Measurements from ENCODE around the gene KIAA1217. TPM values are rescaled to one million over a fixed set of nuclear protein-coding genes. Genes with fewer than 3 reads are reported as not detected.

KIAA1217 gene
- total and polyA plus RNA-seq, 3 donors from 2014 or later: 40.0 to 197 (median 134) TPM

GRCh38 chr10:24315211-24315610, 106.3 kb downstream of the KIAA1217 start:
- Histone ChIP-seq H3K27ac (no peak overlapping the region), H3K36me3 (ENCODE audit: low read depth, missing control alignments) (no peaks in the 10 kb centered on the region), H3K4me3 (no peak overlapping the region), H3K9me3 (no peaks in the 10 kb centered on the region), H3K27me3 (no peaks in the 10 kb centered on the region), H3K4me1 (peaks cover 9% of the 10 kb centered on the region)
- 80 to 81% methylated on average over 7 of the region's 7 CpGs for WGBS, 2 donors
- intact Hi-C loops (cut with DNase I; ENCODE audit: low total_unique reads): no loop called here
- DNase-seq: no peak
- TF ChIP-seq CTCF (IDR thresholded peaks at IDR 0.05): no peak
- no peak for TF ChIP-seq POLR2A (IDR thresholded peaks at IDR 0.05)

- 39 to 76% methylated on average over 5 of the region's 5 CpGs for WGBS, 2 donors
- Histone ChIP-seq H3K27ac (no peak overlapping the region), H3K4me3 (no peak overlapping the region), H3K36me3 (ENCODE audit: low read depth, missing control alignments) (no peaks in the 10 kb centered on the region), H3K27me3 (no peaks in the 10 kb centered on the region), H3K9me3 (no peaks in the 10 kb centered on the region), H3K4me1 (peaks cover 9% of the 10 kb centered on the region)
- DNase-seq: no peak
- TF ChIP-seq POLR2A (IDR thresholded peaks at IDR 0.05): no peak
- no peak for TF ChIP-seq CTCF (IDR thresholded peaks at IDR 0.05)
- intact Hi-C loops (cut with DNase I; ENCODE audit: low total_unique reads): no loop called here
Observed at GRCh38 chr10:24318517-24318916, 109.6 kb downstream of the KIAA1217 start.

- intact Hi-C loops (cut with DNase I; ENCODE audit: low total_unique reads): no loop called here
- no peaks in the 10 kb centered on the region for H3K36me3 ChIP-seq (ENCODE audit: low read depth, missing control alignments)
- no peaks in the 10 kb centered on the region for H3K27me3 ChIP-seq
- peaks cover 15% of the 10 kb centered on the region for H3K4me1 ChIP-seq
- TF ChIP-seq POLR2A (IDR thresholded peaks at IDR 0.05) (no peak), CTCF (IDR thresholded peaks at IDR 0.05) (no peak)
- H3K27ac ChIP-seq: no peak overlapping the region
- DNase-seq: no peak
- WGBS, 2 donors: 89 to 92% methylated on average over 2 of the region's 2 CpGs
- H3K9me3 ChIP-seq: no peaks in the 10 kb centered on the region
- no peak overlapping the region for H3K4me3 ChIP-seq
Observed at GRCh38 chr10:24320373-24320772, 111.4 kb downstream of the KIAA1217 start.

- no peaks in the 10 kb centered on the region for H3K9me3 ChIP-seq
- no peaks in the 10 kb centered on the region for H3K27me3 ChIP-seq
- peaks cover 7% of the 10 kb centered on the region for H3K4me1 ChIP-seq
- TF ChIP-seq CTCF (IDR thresholded peaks at IDR 0.05): no peak
- no peak for TF ChIP-seq POLR2A (IDR thresholded peaks at IDR 0.05)
- WGBS, 2 donors: 56 to 59% methylated on average over 3 of the region's 3 CpGs
- no peak for DNase-seq
- H3K27ac ChIP-seq: no peak overlapping the region
- intact Hi-C loops (cut with DNase I; ENCODE audit: low total_unique reads): no loop called here
- H3K36me3 ChIP-seq (ENCODE audit: low read depth, missing control alignments): no peaks in the 10 kb centered on the region
- no peak overlapping the region for H3K4me3 ChIP-seq
Observed at GRCh38 chr10:24324651-24325050, 115.7 kb downstream of the KIAA1217 start.

GRCh38 chr10:24331457-24331856, 122.5 kb downstream of the KIAA1217 start:
- peak; percentile 70 for DNase-seq
- no peak overlapping the region for H3K27ac ChIP-seq
- WGBS, 2 donors: 38 to 45% methylated on average over 5 of the region's 5 CpGs
- H3K4me1 ChIP-seq: peaks cover 13% of the 10 kb centered on the region
- H3K36me3 ChIP-seq (ENCODE audit: low read depth, missing control alignments): no peaks in the 10 kb centered on the region
- no peak for TF ChIP-seq CTCF (IDR thresholded peaks at IDR 0.05)
- no peak for TF ChIP-seq POLR2A (IDR thresholded peaks at IDR 0.05)
- intact Hi-C loops (cut with DNase I; ENCODE audit: low total_unique reads): no loop called here
- H3K27me3 ChIP-seq: no peaks in the 10 kb centered on the region
- H3K4me3 ChIP-seq: no peak overlapping the region
- no peaks in the 10 kb centered on the region for H3K9me3 ChIP-seq
